GM21529 (cell line): Measurements from ENCODE around the gene LCNL1.
"Not testable (repeated sequence)": the region's sequence is repeated elsewhere in the genome, so short reads cannot be mapped to it uniquely, and the experiment has no call there.

ENCODE experiments used
- ATAC-seq: cut with Tn5 transposase; IDR thresholded peaks from one replicate; pipeline ENCODE4 v1.9.1; 2021; ENCODE audit not compliant: unreplicated experiment

The LCNL1 gene

DNA sequence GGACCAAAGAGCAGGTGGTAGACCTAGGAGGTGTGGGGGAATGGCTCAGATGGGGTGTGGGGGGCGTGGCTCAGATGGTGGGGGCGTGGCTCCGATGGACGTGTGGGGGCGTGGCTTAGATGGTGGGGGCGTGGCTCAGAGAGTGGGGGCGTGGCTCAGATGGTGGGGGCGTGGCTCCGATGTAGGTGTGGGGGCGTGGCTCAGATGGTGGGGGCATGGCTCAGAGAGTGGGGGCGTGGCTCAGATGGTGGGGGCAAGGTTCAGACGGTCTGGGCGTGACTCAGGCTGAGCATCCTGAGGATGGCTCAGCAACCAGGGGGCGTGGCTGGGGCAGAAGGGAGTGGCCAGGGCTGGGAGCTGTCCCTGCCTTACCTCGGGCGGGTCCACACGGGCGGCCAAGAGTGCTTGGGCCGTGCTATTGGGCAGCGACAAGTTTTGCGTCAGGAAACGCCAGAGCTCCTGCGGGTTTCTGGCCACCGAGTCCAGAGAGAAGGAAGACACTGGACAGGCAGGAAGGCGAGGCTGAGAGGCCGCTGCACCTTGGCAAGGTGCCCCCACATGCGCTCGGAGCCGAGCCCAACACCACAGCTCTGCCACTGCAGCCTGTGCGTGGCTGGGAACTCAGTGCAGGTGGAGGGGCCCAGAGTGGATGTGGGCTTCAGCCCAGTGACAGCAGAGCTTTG lies 39.3 kb downstream of the LCNL1 start:
- no peak for ATAC-seq

DNA sequence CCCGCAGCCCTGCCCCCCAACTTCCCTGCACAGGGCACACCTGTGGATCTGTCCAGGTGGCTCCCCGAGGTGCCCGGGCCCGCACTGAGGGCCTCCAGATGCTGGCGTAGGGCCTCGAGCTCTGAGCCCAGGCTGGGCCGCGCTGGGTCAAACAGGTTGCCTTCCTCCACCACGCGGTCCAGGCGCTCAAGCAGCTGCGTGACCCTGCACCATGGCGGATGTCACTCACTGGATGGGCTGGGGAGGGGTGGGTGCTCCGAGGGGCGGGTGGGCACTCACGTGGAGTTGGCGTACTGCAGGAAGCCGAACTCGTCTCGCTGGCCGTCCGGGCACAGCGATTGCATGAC lies 39.8 kb downstream of the LCNL1 start:
- ATAC-seq = no peak

DNA sequence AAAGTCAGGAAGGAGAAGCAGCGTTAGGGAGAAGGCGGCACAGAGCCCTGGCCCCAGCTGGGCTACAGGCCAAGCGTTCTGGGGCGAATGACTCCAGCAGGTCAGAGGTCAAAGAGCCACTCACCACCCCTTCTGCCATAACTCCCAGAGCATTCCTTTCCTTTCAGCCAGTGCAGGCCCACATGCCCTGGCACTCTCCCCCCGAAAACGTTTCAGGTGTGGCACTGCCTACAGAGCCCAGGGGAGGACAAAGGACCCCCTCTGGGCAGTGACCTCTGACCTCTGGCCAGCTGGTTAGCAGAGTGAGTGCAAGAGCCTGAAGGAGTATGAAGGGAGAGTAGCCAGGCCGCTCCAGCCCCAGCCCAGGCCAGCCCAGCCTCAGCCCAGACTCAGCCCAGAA lies 40.4 kb downstream of the LCNL1 start:
- ATAC-seq = no peak

DNA sequence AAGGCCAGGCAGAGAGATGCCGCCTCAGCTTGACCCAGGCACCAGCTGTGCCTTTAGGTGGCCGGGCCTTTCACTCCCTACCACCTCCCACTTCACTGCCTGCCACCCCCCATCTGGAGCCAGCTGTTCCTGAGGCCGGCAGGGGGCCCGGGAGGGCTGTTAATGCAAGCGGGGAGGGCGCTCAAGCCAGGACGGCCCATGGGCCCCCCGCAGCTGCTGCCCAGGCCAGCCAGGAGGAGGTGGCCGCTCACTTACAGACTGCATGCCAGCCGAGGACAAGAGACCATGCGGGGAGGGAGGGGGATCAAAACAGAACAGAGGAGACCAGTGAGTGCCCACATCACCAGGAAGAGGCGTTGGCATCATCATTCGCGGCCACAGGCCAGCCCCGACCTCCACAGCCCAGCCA lies 40.8 kb downstream of the LCNL1 start:
- ATAC-seq = no peak

DNA sequence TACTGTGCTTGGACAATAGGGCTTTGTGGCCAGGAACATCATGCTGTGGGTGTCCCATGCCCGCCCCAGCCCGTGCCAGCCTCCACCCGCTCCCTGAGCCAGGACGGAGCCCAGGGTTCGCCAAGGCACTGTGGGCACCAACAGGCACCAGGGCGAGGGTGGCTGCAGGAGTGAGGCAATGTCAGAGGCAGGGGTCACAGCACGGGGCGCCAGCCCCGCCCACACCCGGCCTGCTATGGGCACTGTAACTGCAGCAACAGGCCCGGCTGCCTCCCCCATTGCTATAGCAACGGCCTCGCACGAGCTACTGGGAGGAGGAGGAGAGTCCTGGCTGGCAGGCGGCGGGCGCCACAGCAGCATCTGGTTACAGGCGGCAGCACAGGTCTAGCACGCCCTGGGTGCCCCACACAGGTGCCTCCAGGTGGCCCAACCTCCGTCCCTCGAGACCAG lies 42.7 kb downstream of the LCNL1 start:
- no peak for ATAC-seq

DNA sequence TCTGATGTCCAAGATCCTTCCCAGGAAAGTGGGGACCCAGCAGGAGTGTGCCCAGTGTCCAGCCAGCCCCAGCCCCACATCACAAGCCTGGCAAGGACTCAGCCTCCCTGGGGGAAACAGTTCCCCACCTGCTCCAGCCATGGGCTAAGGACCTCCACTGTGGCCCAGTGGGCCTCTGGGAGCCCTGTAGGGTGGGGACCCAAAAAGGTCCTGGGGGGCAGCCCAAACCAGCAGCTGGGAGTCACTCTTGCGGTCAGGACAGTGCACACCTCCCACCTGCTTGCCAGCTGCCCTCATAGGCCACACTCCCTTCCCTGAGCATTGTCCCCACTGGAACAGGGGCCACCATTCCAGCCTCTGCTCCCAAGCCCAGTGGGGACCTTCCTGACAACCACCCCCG lies 43.6 kb downstream of the LCNL1 start:
- no peak for ATAC-seq

DNA sequence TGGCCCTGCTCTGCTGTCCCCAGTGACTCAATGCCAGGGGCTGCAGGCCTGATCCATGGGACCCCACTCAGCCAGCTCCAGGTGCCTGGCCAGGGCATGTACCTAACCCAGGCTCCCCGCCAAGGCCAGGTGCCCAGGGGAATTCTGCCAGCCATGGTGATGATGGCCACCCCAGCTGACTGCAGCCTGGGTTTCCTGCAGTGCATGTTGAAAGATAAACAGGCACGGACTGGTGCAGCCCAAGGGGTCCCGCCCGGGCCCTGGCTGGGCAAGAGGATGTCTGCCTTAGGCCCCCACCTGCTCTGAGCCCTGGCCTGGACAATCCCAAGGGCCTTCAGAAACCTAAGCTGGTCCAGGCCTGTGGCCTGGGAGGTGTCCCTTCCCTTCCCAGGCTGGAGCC lies 44.0 kb downstream of the LCNL1 start:
- ATAC-seq = no peak

DNA sequence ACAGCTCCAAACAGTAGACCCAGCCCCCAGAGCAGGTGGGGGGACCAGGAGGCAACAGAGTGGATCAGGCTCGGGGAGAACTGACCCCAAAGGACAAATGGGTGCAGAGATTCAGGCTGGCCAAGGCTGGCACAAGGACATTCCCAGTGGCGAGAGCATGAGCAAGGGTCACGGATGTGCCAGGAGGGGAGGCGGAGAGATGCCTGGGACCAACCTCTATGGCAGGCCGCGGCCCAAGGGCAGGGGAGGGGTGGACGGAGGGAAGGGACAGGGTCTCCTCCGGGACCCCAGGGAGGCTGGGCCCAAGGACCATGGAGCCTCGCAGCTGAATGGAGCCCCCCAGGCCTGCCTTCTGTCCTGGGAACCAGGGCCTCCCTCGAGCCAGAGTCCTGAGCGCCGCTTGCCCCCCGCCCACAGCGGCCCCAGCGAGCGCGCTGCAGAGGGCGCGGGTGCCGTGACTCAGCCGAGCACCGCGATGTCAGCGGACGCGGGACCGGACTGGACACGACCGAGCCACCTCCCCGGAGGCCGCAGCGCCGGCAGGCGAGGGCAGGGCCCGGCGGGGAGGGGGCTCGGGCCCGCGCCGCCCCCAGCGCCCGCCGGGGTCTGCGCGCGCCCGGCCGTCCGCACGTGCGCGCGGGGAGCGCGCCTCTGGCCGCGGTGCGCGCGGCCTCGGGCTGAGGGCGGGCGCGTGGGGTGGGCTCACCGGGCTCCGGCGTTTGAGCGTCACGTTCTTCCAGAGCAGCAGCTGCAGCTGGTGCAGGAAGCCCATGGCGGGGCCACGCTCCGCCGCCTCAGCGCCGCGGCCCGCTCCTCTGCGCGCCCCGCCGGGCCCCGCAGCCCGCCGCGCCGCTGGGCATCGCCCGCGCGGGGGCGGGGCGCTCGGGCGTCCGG lies 44.8 kb downstream of the LCNL1 start, which contains the start of gene ABCA2:
TSS of gene ABCA2 (minus strand) at position 869 of the 894 bp plus-strand sequence. CDS start at position 772, 97 bp downstream.
- ATAC-seq = no peak

DNA sequence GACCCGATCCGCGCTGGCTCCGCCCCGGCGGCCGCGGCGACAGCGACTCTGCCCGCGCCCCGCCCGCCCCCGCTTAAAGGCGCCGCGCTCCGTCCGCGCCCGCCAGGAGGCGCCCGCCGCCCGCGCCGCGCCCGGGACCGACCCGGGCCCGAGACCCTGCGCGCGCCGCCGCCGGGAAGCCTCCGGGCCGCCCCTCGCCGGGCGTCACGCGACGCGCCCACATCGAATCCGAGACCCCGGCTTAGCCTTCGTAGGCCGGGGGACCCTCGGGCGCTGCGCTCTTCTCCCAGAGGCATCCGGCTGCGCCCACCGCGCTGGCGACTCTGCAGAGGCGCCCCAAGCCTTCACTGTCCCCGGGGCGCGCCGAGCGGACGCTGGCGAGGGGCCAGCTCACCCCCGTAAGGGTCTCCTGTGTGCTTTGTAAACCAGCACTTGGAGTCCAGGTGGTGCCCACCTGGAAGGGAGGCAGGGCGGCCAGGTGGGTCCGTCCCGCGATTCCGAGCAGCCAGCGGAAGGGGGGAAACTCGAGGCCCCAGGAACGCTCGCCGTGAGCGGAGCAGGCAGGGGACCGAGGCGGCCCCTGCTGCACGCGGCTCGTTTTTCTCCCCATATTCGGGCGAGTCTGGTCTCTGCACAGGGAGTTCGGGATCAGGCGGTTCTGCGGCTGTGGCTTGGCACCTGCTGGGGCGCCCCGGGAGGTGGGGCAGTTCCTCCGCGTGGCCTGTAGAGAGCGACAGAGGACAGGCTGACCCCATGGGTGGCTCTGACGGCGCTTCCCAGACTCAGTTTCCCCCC lies 45.7 kb downstream of the LCNL1 start:
- peak; percentile 45 for ATAC-seq

DNA sequence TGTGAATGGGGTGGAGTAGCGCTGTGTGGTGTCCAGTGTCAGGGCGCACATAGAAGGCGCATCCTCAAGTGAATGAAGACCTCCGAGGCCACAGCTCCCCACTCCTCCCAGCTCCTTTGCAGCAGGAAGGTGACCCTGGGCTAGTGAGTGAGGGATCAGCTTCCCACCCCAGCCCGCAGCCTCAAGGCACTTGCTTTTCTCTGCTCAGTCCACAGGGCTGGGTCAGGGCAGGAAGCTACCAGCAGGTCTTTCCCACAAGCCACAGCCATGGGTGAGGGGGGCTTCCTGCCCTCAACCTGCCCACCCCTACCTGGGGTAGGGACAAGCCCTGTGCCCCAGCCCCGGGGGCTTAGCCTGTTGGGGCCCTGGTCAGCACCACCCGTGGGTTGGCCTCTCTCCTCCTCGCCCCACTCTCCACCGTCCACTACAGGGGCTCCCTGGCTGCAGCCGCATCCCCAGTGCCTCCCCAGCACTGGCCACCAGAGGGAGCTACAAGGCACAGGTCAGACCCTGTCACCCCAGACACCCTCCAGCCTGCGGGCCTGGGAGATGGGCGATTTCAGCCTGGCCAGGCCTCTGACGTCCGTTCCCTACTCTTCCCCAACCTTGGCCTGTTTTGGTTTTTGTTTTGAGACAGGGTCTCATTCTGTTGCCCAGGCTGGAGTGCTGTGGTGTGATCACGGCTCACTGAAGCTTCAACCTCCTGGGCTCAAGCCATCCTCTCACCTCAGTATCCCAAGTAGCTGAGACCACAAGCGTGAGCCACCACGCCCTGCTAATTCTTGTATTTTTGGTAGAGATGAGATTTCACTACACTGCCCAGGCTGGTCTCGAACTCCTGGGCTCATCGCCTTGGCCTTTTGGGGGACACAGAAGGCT lies 46.5 kb downstream of the LCNL1 start:
- peak; percentile 29 for ATAC-seq

DNA sequence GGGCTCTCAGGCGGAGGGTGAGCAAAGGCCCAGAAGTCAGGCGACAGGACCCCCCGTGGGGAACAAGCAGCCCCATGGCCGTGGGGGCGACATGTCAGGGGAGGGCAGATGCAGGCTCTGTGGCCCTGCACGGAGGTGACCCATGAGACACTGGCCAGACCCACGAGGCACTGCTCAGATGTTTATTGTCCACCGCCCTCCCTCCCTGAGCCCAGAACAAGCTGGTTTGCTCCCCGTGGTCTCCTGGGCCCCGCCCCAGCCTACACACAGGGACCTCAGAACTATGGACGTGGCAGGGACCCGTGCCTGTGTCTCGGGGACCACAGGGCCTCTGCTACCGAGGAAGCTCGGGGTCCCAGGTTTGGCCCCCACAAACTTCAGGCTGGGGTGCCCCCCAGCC lies 47.2 kb downstream of the LCNL1 start:
- no peak for ATAC-seq

DNA sequence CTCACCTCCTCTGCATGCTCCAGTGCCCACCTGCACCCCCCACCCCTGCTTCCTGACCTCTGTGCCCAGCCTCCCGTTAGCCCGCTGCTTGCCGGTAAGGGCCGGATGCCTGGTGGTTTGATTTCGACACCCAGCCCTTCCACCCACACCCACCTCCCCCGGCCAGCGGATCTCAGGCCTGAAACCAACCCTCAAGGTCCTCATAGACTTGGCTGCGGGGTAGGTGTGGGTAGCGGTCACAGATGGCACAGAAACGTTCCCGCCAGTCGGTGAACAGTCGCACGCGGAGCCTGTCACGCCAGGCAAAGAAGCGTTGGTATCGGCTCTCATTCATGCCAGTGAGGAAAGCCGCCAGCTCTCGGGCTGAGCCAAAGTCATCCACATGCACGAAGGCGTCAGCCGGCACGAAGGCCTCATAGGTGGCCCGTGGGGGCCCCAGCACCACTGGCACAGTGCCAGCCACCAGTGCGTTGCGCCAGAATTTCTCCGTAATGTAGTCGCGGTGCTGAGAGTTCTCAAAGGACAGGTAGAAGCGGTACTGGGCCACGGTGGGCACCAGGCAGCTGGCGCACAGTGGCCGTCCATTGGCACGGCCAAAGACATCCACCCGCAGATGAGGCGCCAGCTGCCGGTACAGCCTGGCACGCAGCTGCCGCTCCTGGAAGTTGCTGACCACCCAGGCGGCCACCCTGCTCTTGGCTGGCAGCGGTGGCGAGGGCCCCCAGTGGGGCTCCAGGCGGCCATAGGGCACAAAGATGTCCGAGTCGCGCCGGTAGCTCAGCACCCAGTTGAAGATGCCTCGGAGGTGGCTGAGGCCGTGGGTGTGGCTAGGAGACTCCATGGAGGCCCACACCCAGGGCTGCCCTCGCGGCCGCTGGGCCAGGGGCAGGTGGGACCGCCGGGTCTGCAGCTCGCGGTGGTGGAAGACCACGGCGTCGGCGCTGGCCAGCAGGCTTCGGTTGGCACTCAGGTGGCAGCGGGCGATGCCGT lies 48.0 kb downstream of the LCNL1 start:
- no peak for ATAC-seq

DNA sequence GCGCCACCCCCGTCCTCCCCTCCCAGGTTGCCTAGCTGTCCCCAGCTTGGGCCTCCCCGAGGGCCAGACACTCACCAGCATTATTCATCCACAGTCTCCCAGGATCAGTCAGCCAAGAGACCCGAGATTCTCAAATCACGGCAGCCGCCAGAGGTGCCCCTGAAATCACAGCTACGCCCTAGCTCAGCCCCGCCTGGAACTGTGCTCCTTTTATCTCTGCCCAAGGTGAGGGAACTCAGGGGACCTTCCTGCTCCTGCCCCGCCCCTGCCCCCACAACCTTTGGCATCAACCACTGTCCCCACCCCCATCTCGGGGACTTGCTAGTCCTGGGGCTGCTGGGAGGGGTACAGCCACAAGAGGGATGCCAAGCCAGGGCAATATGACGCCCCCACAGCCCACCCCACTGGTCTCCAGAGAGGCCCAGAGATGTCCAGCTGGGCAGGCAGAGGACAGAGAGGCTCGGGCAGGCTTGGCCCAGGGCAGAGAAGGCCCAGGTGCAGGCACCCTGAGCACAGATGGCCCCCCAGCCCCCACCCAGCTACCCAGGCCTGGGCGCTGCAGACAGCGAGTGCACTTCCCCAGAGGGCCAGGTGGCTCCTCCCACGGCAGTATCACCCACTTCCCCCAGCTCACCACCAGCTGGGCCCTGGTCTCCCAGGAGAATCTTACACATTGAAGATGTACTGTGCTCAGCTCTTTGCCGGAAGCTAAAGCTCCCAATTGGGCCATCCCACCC lies 49.3 kb downstream of the LCNL1 start, which contains the start of gene FUT7:
TSS of gene FUT7 (minus strand) at position 185 of the 737 bp plus-strand sequence. CDS start at position 88, 97 bp downstream.
- ATAC-seq = no peak

DNA sequence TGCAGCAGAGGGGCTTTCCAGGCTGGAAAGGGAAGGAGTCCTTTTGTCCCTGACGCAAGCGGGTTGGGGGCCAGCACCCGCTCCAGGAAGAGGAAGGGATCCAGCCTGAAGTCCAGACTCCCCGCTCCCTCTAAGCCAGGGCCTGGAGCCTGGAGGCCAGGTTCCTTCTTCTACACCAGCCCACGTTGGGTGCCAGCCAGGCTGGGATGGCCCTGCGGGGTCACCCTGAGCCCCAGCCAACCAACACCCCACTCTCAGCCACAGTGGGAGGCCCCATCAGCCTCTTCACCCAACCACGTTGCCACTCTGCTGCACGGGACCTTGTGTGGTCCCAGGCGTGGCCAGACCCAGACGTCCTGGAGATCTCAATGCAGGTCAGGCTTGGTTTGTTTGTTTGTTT lies 50.1 kb downstream of the LCNL1 start:
- ATAC-seq = no peak

DNA sequence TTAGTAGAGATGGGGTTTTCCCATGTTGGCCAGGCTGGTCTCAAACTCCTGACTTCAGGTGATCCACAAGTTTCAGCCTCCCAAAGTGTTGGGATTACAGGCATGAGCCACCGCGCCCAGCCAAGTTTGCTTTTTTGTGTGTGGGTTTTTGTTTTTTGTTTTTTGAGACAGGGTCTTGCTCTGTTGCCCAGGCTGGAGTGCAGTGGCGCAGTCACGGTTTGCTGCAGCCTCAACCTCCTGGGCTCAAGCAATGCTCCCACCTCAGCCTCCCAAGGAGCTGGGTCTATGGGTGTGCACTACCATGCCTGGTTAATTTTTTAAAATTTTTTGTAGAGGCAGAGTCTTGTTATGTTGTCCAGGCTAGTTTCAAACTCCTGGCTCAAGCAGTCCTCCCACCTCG lies 50.7 kb downstream of the LCNL1 start:
- ATAC-seq = not testable (repeated sequence)

DNA sequence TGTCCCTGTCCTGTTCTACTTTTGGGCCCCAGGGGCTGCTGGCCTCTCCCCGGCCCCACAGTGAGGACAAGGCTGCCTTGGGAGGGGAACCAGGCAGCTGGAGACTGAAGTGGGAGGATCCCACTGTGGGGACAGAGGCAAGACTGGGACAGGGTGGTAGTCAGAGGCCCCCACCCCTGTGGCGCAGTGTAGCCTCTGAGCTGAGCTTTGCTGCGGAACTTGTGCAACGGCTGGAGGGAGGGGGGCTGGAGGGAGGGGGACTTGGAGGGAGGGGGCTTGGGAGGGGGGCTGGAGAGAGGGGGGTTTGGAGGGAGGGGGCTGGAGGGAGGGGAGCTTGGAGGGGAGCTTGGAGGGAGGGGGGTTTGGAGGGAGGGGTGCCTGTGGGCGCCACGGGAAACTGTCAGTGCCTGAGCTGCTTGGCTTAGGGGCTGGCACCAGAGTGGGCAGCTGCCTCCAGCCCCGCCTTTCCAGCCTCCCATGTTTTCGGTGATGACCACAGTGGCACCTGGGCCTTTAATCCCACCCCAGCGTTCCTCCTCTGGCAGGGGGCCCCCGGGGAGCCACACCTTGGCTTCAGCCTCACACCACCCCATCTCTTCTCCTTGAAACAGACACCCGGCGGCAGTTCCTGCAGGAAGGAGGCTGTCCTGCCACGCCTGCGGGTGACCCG lies 51.4 kb downstream of the LCNL1 start:
- no peak for ATAC-seq

DNA sequence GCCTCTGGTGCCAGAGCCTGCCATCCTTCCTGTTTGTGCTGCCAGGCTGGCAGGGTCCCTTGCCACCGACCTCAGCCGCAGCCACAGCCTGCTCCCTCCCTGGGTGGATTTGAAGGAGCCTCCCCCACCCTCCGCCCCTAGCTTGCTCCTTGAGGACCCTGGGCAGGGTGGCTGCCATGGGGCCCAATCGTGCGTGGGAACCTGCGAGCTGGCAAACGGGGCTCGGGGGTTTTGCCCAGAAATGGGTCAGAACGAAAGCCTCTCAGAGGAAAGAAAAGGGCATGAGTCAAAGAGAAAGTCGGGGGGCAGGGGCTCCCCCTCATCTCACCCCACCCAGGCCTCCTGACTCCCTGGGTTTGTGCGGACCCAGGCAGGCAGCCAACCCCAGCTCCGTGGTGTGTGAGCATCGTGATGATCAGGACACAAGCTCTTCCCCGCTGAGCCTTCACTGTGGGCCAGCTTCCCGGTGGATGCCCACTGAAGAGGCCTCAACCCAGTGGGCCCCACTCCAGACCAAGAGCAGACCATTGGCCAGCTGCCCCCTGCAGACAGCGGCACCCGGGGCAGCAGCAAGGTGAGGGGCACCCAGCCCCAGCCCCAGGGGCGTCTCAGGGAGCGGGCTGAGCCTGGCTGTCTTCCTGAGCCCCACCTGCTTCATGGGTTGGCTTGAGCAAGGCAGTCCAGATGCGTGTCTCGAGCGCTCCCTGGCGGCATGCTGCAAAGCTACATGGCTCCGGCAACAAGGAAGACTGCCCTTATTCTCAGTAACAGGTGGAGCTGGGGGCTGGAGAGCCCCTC lies 52.1 kb downstream of the LCNL1 start:
- peak; percentile 61 for ATAC-seq
